Ishikawa (cell line): ENCODE results near the gene ZNF776.

Experiments used
- CEBPB ChIP-seq: IDR thresholded peaks from 2 replicates; pipeline ENCODE4 v1.6.1; 2012
- CREB1 ChIP-seq: IDR thresholded peaks from 2 replicates; pipeline ENCODE4 v1.6.1; 2012; ENCODE audit warnings: low read depth
- EGR1 ChIP-seq: IDR thresholded peaks from 2 replicates; pipeline ENCODE4 v1.6.1; 2012
- EP300 ChIP-seq: IDR thresholded peaks from 2 replicates; pipeline ENCODE4 v1.6.1; 2012; ENCODE audit warnings: borderline replicate concordance
- FOXM1 ChIP-seq: IDR thresholded peaks from 2 replicates; pipeline ENCODE4 v1.6.1; 2012; ENCODE audit warnings: low read depth, borderline replicate concordance
- NFIC ChIP-seq: IDR thresholded peaks from 2 replicates; pipeline ENCODE4 v1.6.1; 2012
- RAD21 ChIP-seq: IDR thresholded peaks from 2 replicates; pipeline ENCODE4 v1.6.1; 2012; ENCODE audit warnings: low read depth
- TAF1 ChIP-seq: IDR thresholded peaks from 2 replicates; pipeline ENCODE4 v1.6.1; 2012; ENCODE audit warnings: low read depth, mild to moderate bottlenecking
- TCF12 ChIP-seq: IDR thresholded peaks from 2 replicates; pipeline ENCODE4 v1.6.1; 2012; ENCODE audit warnings: low read depth
- TEAD4 ChIP-seq: IDR thresholded peaks from 2 replicates; pipeline ENCODE4 v1.6.1; 2012
- YY1 ChIP-seq: IDR thresholded peaks from 2 replicates; pipeline ENCODE4 v1.6.1; 2012; ENCODE audit warnings: low read depth
- ZBTB7A ChIP-seq: IDR thresholded peaks from 2 replicates; pipeline ENCODE4 v1.6.1; 2012; ENCODE audit warnings: low read depth
- TF ChIP-seq, protein P1 (sequence below): IDR thresholded peaks from 2 replicates; pipeline ENCODE4 v1.6.1; 2012
- TF ChIP-seq, protein P2 (sequence below): IDR thresholded peaks from 2 replicates; pipeline ENCODE4 v1.6.1; 2012
- TF ChIP-seq, protein P3 (sequence below): IDR thresholded peaks from 2 replicates; pipeline ENCODE4 v1.6.1; 2012; ENCODE audit warnings: low read depth, mild to moderate bottlenecking

ZNF776 gene

DNA sequence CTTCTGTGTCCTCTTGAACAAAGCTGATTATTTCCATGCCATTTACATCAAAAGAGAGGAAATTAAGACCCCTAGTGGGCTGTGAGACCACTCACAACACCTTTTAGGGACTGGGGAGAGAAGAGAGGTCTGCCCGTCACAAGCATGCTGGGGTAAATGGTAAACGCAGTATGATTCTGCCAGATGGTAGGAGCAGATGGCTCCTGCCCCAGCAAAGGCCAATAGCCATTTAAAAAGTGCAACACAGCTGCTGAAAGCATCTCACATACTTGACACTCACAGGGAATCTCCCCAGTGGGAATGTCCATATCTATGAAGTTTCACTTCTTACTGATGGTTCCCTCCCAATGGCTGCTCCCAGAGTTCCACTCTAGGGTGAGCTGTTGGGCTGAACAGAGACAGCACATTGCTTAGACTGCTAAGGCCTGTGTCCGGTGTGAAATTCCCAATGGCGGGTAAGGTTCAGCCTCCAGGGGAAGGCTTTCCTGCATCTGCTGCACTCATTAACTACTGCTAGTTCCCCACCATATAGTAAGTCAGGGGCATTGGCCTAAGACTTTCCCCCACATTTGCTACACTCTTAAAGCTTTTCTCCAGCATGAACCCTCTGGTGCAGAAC lies 26.6 kb upstream of the ZNF776 start:
- no peak for TF ChIP-seq NFIC
- TF ChIP-seq, protein P1, sequence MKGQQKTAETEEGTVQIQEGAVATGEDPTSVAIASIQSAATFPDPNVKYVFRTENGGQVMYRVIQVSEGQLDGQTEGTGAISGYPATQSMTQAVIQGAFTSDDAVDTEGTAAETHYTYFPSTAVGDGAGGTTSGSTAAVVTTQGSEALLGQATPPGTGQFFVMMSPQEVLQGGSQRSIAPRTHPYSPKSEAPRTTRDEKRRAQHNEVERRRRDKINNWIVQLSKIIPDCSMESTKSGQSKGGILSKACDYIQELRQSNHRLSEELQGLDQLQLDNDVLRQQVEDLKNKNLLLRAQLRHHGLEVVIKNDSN: no peak
- no peak for TF ChIP-seq CEBPB
- no peak for TF ChIP-seq TCF12
- TF ChIP-seq, protein P2, sequence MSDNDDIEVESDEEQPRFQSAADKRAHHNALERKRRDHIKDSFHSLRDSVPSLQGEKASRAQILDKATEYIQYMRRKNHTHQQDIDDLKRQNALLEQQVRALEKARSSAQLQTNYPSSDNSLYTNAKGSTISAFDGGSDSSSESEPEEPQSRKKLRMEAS: no peak
- no peak for TF ChIP-seq CREB1
- no peak for TF ChIP-seq ZBTB7A
- no peak for TF ChIP-seq FOXM1
- no peak for TF ChIP-seq TEAD4
- no peak for TF ChIP-seq EGR1
- TF ChIP-seq TAF1: no peak

DNA sequence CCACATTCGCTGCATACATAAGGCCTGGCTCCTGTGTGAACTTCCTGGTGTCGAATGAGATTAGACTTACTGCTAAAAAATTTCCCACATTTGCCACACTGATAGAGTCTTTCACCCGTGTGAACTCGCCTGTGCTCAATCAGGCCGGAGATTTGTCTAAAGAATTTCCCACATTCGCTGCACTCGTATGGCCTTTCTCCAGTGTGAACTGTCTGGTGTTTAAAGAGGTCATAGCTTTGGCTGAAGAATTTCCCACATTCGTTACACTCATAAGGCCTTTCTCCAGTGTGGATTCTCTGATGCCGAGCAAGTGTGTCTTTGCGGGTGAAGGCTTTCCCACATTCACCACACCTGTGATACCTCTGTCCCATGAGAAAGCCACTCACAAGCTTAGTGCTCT lies 25.7 kb upstream of the ZNF776 start:
- TF ChIP-seq ZBTB7A (no peak), TEAD4 (no peak), TAF1 (no peak), RAD21 (no peak), CEBPB (no peak), YY1 (no peak), CREB1 (no peak), NFIC (no peak), TCF12 (no peak), EGR1 (no peak), EP300 (no peak), FOXM1 (no peak)
- TF ChIP-seq, protein P3, sequence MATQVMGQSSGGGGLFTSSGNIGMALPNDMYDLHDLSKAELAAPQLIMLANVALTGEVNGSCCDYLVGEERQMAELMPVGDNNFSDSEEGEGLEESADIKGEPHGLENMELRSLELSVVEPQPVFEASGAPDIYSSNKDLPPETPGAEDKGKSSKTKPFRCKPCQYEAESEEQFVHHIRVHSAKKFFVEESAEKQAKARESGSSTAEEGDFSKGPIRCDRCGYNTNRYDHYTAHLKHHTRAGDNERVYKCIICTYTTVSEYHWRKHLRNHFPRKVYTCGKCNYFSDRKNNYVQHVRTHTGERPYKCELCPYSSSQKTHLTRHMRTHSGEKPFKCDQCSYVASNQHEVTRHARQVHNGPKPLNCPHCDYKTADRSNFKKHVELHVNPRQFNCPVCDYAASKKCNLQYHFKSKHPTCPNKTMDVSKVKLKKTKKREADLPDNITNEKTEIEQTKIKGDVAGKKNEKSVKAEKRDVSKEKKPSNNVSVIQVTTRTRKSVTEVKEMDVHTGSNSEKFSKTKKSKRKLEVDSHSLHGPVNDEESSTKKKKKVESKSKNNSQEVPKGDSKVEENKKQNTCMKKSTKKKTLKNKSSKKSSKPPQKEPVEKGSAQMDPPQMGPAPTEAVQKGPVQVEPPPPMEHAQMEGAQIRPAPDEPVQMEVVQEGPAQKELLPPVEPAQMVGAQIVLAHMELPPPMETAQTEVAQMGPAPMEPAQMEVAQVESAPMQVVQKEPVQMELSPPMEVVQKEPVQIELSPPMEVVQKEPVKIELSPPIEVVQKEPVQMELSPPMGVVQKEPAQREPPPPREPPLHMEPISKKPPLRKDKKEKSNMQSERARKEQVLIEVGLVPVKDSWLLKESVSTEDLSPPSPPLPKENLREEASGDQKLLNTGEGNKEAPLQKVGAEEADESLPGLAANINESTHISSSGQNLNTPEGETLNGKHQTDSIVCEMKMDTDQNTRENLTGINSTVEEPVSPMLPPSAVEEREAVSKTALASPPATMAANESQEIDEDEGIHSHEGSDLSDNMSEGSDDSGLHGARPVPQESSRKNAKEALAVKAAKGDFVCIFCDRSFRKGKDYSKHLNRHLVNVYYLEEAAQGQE: no peak
- TF ChIP-seq, protein P2: no peak
- TF ChIP-seq, protein P1: no peak

DNA sequence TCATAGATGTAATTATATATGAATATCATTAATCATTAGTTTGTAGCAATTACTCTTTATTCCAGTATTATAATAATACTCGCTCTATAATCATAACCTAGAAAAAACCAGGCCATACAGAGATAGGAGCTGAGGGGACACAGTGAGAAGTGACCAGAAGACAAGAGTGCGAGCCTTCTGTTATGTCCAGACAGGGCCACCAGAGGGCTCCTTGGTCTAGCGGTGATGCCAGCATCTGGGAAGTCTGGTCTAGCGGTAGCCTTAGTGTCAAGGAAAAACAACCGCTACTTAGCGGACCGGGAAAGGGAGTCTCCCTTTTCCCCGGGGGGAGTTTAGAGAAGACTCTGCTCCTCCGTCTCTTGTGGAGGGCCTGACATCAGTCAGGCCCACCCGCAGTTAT lies 8.3 kb upstream of the ZNF776 start:
- peak; percentile 57 for TF ChIP-seq RAD21

DNA sequence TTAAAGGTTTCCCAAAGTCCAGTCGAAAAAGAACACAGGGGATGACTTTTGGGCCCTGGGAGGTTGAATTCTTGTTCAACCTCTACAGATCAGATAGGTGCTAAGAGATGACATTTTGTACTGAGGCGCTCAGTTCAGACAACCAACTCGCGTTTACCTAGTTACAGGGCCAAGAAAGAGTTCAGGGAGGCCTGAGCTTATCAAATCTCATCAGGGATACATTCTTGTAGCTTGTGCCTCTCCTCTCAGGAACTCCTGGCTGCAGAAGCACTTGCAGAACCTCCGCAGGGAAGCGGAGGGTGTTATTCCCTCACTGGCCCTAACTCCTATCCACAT lies 825 bp downstream of the ZNF776 start:
- no peak for TF ChIP-seq CEBPB
- no peak for TF ChIP-seq EGR1
- no peak for TF ChIP-seq YY1
- no peak for TF ChIP-seq EP300
- no peak for TF ChIP-seq NFIC
- TF ChIP-seq, protein P1: no peak
- TF ChIP-seq TAF1: no peak
- TF ChIP-seq, protein P3: no peak
- TF ChIP-seq FOXM1: no peak
- TF ChIP-seq, protein P2: no peak
- TF ChIP-seq CREB1: no peak
- no peak for TF ChIP-seq ZBTB7A
- TF ChIP-seq TEAD4: no peak
- TF ChIP-seq RAD21: no peak
- no peak for TF ChIP-seq TCF12

DNA sequence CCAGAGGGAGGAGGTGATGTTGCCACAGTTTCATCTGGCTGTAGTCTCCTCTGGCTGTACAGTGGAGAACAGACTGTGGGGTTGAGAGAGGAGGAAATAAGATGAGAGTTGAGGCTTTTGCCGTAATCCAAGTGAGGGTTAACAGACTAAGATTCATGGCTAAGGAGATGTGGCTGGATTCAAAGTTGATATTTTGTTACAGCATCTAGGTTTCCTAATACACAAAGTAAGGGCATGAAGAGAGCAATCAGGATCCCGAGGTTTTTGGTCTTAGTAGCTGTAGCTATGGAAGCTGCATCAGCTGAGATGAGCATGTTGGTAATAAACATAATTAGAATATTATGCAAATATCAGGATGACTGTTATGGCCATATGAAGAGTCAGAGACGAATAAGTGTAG lies 1.4 kb downstream of the ZNF776 start:
- TF ChIP-seq TCF12 (no peak), ZBTB7A (no peak), EGR1 (no peak), TAF1 (no peak), NFIC (no peak), TEAD4 (no peak), YY1 (no peak), CREB1 (no peak), CEBPB (no peak), FOXM1 (no peak), EP300 (no peak), RAD21 (no peak)
- TF ChIP-seq, protein P1: no peak
- TF ChIP-seq, protein P2: no peak
- TF ChIP-seq, protein P3: no peak
